Central memory CD8-positive, alpha-beta T cell (primary cell): ENCODE measurements around the gene CPEB3.

Experiments
- ATAC-seq: fragments of 150-1000 bp; cut with Tn5 transposase; replicated peaks from 2 replicates; pipeline ENCODE4 v1.10.0; 2022; ENCODE audit warnings: mild to moderate bottlenecking, moderate FRiP score, moderate number of reproducible peaks; ENCODE audit not compliant: poor library complexity, severe bottlenecking; ENCODE audit errors: extremely low read depth
- DNase-seq, 2 donors: peaks; one replicate each; pipeline ENCODE4 v3.0.0; 2021; ENCODE audit warnings: low spot score in 2 of 2
- H3K27ac Mint-ChIP-seq: one replicate; pipeline ENCODE4 v1.8.0; 2022; ENCODE audit warnings: low read depth, mild to moderate bottlenecking, moderate library complexity, mixed read lengths
- H3K27me3 Mint-ChIP-seq: one replicate; pipeline ENCODE4 v1.8.0; 2022; ENCODE audit warnings: mixed read lengths
- H3K36me3 Mint-ChIP-seq: one replicate; pipeline ENCODE4 v1.8.0; 2022; ENCODE audit warnings: mild to moderate bottlenecking, moderate library complexity, mixed read lengths; ENCODE audit not compliant: insufficient read depth
- H3K4me1 Mint-ChIP-seq: one replicate; pipeline ENCODE4 v1.8.0; 2022; ENCODE audit warnings: mixed read lengths
- H3K4me3 Mint-ChIP-seq: one replicate; pipeline ENCODE4 v1.8.0; 2022; ENCODE audit warnings: mild to moderate bottlenecking, moderate library complexity, mixed read lengths
- H3K9me3 Mint-ChIP-seq: one replicate; pipeline ENCODE4 v1.8.0; 2022; ENCODE audit warnings: mixed read lengths

Gene CPEB3

DNA sequence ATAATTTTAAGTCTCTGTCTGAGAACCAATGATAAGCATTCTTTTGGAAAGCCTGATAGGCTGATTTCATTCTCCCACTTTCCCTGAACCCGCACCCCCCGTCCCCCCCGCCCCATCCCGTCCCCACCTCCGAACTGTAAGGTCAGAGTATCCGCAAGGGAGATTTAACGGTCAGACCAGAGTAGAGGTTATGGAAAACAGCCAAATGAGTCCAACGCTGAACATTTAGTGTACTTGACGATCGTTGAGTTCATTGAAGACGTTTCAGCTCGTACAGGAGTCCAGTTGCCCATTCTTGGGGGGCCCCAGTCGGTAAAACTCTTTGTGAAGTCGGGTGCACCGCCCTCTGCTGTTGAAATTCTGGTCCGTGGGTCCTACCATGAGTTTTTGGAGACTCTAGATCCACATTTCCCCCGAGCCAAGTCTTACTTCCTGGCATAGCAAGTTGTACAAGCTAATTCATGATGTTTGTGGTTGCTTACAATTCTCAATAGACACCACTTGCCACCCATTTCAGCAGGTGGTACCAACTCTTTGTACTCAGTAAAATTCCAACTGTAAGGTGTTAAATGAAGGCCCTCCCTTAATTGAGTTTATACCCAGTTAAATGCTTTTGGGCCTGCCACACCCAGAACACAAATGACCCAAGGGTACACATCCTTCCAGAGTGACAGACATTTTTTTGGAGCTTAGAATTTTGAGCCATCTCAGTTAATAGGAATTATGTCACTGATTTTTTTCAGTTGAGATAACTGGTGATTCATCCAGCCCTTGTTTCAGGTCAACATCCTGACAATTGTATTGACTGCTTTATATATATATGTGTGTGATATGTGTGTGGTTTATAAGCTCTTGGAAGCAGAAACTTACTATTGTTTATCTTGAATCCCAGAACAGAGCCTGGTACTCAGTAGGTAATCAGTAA is 1.3 kb upstream of the CPEB3 start:
- Mint-ChIP-seq H3K4me1 (peaks cover 23% of the 10 kb centered on the region), H3K27me3 (no peaks in the 10 kb centered on the region), H3K4me3 (peak overlapping the region; percentile 94), H3K27ac (peak overlapping the region; percentile 76), H3K36me3 (peaks cover 10% of the 10 kb centered on the region), H3K9me3 (no peaks in the 10 kb centered on the region)
- DNase-seq (peak in 1 of 2 donors; percentile 28), ATAC-seq (no peak)

- peaks cover 10% of the 10 kb centered on the region for H3K36me3 Mint-ChIP-seq
- ATAC-seq, result no peak
- peaks cover 21% of the 10 kb centered on the region for H3K4me1 Mint-ChIP-seq
- no peaks in the 10 kb centered on the region for H3K27me3 Mint-ChIP-seq
- H3K4me3 Mint-ChIP-seq, result peak overlapping the region; percentile 94
- DNase-seq, result no peak
- H3K27ac Mint-ChIP-seq, result no peak overlapping the region
- H3K9me3 Mint-ChIP-seq, result no peaks in the 10 kb centered on the region
Measured at GRCh38 chr10:92291616-92291865, 663 bp upstream of the CPEB3 start.

- H3K4me3 Mint-ChIP-seq, result peak overlapping the region; percentile 94
- H3K9me3 Mint-ChIP-seq, result no peaks in the 10 kb centered on the region
- DNase-seq (peak; percentile 13 to 17), ATAC-seq (peak; percentile 38)
- peaks cover 17% of the 10 kb centered on the region for H3K4me1 Mint-ChIP-seq
- peak overlapping the region; percentile 64 for H3K27ac Mint-ChIP-seq
- no peaks in the 10 kb centered on the region for H3K27me3 Mint-ChIP-seq
- peaks cover 9% of the 10 kb centered on the region for H3K36me3 Mint-ChIP-seq
Measured at GRCh38 chr10:92290076-92290836, 622 bp downstream of the CPEB3 start.

GRCh38 chr10:92284112-92284704 is 6.7 kb downstream of the CPEB3 start:
- peak overlapping the region; percentile 20 for H3K27ac Mint-ChIP-seq
- no peaks in the 10 kb centered on the region for H3K4me1 Mint-ChIP-seq
- no peak overlapping the region for H3K4me3 Mint-ChIP-seq
- H3K9me3 Mint-ChIP-seq, result no peaks in the 10 kb centered on the region
- no peaks in the 10 kb centered on the region for H3K27me3 Mint-ChIP-seq
- DNase-seq (no peak), ATAC-seq (no peak)
- peaks cover 2% of the 10 kb centered on the region for H3K36me3 Mint-ChIP-seq

DNA sequence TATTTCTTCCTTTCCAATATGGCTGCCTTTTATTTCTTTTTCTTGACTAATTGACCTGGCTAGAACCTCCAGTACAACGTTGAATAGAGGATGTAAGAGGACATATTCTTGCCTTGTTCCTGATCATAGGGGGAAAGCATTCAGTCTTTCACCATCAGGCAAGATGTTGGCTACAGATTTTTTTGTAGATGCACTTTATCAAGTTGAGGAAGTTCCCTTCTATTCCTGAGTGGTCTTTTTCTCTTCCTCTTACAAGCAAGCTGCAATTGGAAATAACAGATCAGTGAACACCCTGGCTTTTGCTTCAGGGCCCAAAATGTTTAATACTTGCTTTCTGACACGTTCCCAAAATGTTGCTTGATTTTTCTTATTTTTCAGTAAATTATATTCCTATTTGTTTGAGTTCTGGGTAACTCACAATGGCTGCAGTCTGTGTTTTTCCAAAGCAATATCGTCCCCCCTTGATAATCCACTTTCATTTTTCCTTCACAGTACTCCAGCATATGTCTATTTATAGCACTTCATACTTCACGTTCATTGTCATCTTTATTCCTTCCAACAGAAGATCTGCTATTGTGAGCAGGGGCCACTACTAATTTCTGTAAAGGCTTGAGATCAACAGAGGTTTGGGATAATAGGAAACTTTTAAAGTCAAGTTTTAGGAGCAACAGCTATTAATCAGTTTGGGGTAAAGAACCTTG is 11.7 kb downstream of the CPEB3 start:
- Mint-ChIP-seq H3K27ac (peak overlapping the region; percentile 26), H3K27me3 (no peaks in the 10 kb centered on the region), H3K9me3 (no peaks in the 10 kb centered on the region), H3K36me3 (peaks cover 3% of the 10 kb centered on the region), H3K4me1 (no peaks in the 10 kb centered on the region), H3K4me3 (no peak overlapping the region)
- DNase-seq (no peak), ATAC-seq (no peak)

- H3K27me3 Mint-ChIP-seq, result no peaks in the 10 kb centered on the region
- H3K4me3 Mint-ChIP-seq, result no peak overlapping the region
- H3K27ac Mint-ChIP-seq, result no peak overlapping the region
- no peaks in the 10 kb centered on the region for H3K4me1 Mint-ChIP-seq
- H3K36me3 Mint-ChIP-seq, result peaks cover 4% of the 10 kb centered on the region
- DNase-seq (no peak), ATAC-seq (no peak)
- H3K9me3 Mint-ChIP-seq, result no peaks in the 10 kb centered on the region
Measured at GRCh38 chr10:92274071-92274470, 16.8 kb downstream of the CPEB3 start.

DNA sequence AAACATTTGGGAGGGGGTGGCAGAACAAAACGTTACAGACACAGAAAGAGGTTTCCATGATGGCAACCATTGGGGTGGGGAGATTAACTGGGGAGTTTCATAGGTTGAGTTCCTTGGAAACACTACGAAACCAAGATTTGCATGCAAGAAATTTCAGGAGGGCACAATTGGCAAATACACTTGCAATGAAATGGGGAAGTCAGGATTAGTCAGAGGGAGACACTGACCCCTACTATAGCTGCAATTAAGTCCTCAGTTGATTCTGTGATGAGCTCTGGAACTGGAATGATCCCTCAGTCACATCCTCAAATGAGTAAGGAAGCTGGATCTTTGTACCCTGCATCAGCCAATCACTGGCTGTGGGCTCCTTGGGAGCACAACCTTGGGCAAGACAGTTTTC is 22.1 kb downstream of the CPEB3 start:
- H3K27ac Mint-ChIP-seq, result no peak overlapping the region
- H3K4me3 Mint-ChIP-seq, result no peak overlapping the region
- no peaks in the 10 kb centered on the region for H3K9me3 Mint-ChIP-seq
- no peaks in the 10 kb centered on the region for H3K4me1 Mint-ChIP-seq
- ATAC-seq (no peak), DNase-seq (no peak)
- H3K36me3 Mint-ChIP-seq, result peaks cover 2% of the 10 kb centered on the region
- H3K27me3 Mint-ChIP-seq, result no peaks in the 10 kb centered on the region

DNA sequence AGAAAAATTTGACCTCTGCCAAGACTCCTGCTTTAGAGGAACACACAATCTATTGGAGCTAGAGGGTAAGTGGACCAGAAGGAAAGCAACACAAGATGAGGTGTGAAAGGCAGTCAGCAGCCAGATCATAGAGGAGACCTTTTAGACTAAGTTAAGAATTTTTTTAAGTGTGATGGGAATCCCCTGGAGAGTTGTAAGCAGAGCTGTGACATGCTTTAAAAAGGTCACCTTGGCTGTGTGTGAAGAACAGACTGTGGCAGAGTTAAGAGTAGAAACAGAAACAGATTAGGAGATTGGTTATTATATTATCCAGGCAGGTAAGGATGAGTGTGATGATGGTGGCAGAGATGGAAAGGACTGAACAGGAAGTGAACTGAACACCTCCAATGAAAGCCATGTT is 23.5 kb downstream of the CPEB3 start:
- Mint-ChIP-seq H3K27me3 (no peaks in the 10 kb centered on the region), H3K27ac (no peak overlapping the region), H3K9me3 (no peaks in the 10 kb centered on the region), H3K36me3 (peaks cover 2% of the 10 kb centered on the region), H3K4me3 (no peak overlapping the region), H3K4me1 (no peaks in the 10 kb centered on the region)
- ATAC-seq (no peak), DNase-seq (no peak)

DNA sequence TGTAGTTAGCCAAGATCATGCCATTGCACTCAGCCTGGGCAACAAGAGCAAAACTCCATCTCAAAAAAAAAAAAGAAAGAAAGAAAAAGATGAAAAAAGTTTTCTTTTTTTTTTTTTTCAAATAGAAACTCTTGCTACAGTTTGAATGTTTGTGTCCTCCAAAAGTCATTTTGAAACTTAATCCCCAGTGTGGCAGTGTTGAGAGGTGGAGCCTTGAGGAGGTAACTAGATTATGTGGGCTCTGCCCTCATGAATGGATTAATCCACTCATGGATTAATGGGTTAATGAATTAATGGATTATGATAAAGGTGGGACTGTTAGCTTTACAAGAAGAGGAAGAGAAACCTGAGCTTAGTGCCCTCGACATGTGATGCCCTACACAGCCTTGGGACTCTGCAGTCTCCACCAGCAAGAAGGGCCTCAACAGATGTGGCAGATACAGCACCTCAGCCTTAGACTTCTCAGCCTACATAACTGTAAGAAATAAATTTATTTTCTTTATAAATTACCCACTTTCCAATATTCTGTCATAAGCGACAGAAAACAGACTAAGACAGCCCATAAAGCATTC is 25.1 kb downstream of the CPEB3 start:
- Mint-ChIP-seq H3K4me3 (no peak overlapping the region), H3K36me3 (peaks cover 2% of the 10 kb centered on the region), H3K4me1 (no peaks in the 10 kb centered on the region), H3K9me3 (no peaks in the 10 kb centered on the region), H3K27me3 (no peaks in the 10 kb centered on the region), H3K27ac (no peak overlapping the region)
- DNase-seq (no peak), ATAC-seq (no peak)

- Mint-ChIP-seq H3K4me3 (no peak overlapping the region), H3K36me3 (no peaks in the 10 kb centered on the region), H3K27me3 (no peaks in the 10 kb centered on the region), H3K9me3 (no peaks in the 10 kb centered on the region), H3K4me1 (no peaks in the 10 kb centered on the region), H3K27ac (no peak overlapping the region)
- DNase-seq (no peak), ATAC-seq (no peak)
Measured at GRCh38 chr10:92264249-92264648, 26.6 kb downstream of the CPEB3 start.

DNA sequence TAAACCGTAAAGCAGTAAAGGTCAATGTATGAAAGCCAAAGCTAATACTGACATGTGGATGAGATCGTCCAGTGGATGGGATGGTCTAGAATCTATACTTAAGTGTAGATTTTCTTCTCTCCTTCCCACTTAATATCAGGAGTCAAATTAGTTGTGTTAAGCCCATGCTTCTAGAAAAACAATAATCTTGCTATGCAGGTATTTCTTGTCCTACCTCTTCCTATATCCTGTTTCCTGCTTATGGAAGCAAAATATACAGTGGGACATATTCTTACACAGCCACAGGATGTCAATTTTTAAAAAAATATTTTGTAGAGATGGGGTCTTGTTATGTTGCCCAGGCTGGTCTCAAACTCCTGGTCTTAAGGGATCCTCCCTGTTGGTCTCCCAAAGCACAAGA is 27.5 kb downstream of the CPEB3 start:
- H3K27me3 Mint-ChIP-seq, result no peaks in the 10 kb centered on the region
- H3K27ac Mint-ChIP-seq, result no peak overlapping the region
- no peak overlapping the region for H3K4me3 Mint-ChIP-seq
- no peak for DNase-seq
- H3K9me3 Mint-ChIP-seq, result no peaks in the 10 kb centered on the region
- ATAC-seq, result no peak
- H3K4me1 Mint-ChIP-seq, result no peaks in the 10 kb centered on the region
- H3K36me3 Mint-ChIP-seq, result no peaks in the 10 kb centered on the region

DNA sequence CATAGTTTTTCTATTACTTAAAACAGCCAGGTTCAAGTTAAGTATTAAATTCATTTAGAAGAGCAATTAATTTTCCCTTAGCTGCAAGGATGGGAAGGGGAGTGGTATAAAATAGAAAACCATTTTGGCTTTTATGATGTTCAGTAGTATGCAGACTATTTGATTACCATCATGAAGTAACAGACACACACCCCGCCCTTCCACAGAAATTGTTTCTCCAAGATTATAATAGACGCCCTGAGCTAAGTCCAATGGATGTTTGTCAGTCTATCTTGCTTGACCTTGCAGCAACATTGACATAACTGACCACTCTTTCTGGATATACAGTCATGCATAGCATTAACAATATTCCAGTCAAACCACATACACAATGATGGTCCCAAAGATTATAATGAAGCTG is 42.3 kb downstream of the CPEB3 start:
- Mint-ChIP-seq H3K27me3 (no peaks in the 10 kb centered on the region), H3K9me3 (no peaks in the 10 kb centered on the region), H3K4me1 (peaks cover 6% of the 10 kb centered on the region), H3K4me3 (no peak overlapping the region), H3K36me3 (peaks cover 2% of the 10 kb centered on the region), H3K27ac (no peak overlapping the region)
- no peak for ATAC-seq
- DNase-seq, result no peak
